HG03432 (cell line): ENCODE measurements around the gene GIGYF1.
"Not testable (repeated sequence)": the region's sequence is repeated elsewhere in the genome, so short reads cannot be mapped to it uniquely, and the experiment has no call there.

Source experiments
- ATAC-seq: cut with Tn5 transposase; IDR thresholded peaks from one replicate; pipeline ENCODE4 v1.9.1; 2021; ENCODE audit warnings: mild to moderate bottlenecking, moderate library complexity; ENCODE audit not compliant: unreplicated experiment

Gene GIGYF1

DNA sequence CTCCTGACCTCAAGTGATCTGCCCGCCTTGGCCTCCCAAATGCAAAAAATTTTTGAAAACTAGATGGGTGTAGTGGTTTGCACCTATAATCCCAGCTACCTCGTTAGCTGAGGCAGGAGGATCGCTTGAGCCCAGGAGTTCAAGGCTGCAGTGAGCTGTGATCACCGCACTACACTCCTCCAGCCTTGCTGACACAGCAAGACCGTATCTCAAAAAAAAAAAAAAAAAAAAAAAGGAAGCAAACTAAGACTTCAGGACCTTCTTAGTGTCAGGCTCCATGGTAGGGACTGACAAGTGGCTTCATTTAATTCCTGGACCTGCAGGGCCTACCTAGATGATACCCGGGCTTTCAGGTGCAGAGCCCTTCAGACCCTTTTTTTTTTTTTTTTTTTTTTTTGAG is 14.3 kb upstream of the GIGYF1 start:
- no peak for ATAC-seq

DNA sequence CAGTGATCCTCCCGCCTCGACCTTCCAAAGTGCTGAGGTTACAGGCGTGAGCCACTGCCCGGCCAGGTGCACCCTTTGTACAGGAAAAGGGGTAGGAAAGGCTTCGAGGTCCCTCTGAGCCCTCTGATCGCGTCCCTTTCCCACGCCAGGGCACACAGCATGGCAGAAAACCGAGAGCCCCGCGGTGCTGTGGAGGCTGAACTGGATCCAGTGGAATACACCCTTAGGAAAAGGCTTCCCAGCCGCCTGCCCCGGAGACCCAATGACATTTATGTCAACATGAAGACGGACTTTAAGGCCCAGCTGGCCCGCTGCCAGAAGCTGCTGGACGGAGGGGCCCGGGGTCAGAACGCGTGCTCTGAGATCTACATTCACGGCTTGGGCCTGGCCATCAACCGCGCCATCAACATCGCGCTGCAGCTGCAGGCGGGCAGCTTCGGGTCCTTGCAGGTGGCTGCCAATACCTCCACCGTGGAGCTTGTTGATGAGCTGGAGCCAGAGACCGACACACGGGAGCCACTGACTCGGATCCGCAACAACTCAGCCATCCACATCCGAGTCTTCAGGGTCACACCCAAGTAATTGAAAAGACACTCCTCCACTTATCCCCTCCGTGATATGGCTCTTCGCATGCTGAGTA is 12.7 kb upstream of the GIGYF1 start:
- ATAC-seq: no peak

DNA sequence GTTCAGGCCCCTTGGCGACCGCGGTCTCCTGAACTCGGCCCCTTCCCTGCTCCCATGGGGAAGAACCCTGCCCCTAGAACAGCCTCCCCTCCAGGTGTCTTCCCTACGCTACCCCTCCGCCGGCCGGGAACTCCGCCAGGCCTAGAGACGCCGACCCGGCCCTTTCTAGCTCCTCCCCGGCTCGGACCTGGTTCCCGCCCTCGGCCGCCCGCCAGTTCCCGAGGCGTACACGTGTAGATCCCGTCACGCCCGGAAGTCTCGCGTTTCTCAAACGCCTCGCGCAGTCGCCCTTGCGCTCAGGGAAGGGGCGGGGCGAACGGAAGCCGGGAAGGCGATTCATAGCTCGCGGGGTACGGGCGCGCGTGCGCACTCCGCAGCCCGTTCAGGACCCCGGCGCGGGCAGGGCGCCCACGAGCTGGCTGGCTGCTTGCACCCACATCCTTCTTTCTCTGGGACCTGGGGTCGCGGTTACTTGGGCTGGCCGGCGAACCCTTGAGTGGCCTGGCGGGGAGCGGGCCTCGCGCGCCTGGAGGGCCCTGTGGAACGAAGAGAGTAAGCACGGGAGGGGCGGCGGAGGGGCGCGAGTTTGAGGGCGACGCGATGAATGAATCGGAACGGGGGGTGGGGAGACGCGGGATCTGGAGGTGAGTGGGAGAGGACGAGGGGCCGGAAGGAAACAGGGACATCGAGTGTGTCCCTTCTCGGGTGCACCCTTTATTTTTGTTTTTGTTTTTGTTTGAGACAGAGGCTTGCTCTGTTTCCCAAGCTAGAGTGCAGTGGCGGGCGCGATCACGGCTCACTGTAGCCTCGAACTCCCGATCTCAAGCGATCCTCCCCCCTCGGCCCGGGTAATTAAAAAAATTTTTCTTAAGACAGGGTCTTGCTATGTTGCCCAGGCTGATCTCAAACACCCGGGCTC is 12.0 kb upstream of the GIGYF1 start, which contains the start of gene POP7:
TSS of gene POP7 (plus strand) at position 369 of the 919 bp plus-strand sequence. CDS start 710 bp downstream, outside the sequence.
- ATAC-seq: peak; percentile 89

DNA sequence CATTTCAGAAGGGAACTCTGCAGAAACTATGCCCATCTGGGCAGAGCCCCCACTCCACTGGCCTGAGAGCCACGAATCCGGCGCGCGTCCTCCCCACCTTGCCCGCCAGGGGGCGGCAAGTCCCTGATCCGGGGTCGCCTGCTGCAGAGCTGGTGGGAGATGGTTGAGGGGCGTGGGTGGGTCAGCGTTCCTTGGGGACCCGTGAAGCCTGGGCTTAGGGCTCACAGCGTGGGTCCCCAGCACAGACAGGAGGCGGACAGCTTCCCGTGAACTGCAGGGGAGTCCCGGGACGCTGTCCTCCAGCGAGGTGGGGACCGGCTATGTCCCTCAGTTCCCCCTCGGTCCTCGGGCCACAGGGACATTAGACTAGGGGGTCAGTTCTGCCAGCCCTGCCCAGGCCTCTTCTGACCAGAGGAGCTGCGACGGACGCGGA is 11.3 kb upstream of the GIGYF1 start:
- ATAC-seq: peak; percentile 66

DNA sequence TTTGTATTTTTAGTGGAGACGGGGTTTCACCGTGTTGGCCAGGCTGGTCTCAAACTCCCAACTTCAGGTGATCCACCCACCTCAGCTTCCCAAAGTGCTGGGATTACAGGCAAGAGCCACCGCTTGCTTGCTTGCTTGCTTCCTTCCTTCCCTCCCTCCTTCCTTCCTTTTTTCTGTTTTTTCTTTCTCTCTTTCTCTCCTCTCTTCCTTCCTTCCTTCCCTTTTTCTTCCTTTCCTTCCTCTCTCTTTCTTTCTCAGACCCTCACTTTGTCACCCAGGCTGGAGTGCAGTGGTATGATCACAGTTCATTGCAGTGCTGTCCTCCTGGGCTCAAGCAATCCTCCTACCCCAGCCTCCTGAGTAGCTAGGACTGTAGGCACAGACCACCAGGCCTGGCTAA is 7.0 kb upstream of the GIGYF1 start:
- not testable (repeated sequence) for ATAC-seq

DNA sequence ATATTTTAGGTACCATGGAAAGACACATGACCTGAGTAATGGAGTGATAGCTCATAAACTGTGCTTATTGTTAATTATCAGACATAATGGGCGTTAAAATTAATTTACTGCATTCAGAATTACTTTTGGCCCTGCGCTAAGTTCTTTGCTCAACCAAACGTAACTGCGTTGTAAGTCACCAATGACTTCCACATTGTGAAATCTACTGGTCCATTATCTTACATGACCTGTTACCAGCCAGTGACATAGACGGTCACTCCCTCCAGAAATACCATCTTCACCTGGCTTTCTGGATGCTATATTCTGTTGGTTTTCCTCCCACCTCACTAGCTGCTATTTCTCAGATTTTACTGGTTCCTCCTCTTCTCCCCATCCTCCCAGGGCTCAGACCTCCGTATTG is 5.0 kb upstream of the GIGYF1 start:
- ATAC-seq: no peak

DNA sequence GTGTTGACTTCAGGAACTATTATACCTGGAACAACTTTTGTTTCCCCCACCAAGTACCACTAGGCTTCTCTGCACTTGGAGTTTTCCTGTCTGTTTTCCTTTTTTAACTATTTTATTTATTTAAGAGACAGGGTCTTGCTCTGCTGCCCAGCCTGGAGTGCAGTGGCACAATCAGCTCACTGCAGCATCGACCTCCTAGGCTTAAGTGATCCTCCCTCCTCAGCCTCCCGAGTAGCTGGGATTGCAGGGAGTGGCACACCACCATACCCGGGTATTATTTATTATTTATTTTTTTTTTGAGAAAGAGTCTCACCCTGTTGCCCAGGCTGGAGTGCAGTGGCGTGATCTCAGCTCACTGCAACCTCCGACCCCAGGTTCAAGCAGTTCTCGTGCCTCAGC is 2.1 kb upstream of the GIGYF1 start:
- no peak for ATAC-seq

DNA sequence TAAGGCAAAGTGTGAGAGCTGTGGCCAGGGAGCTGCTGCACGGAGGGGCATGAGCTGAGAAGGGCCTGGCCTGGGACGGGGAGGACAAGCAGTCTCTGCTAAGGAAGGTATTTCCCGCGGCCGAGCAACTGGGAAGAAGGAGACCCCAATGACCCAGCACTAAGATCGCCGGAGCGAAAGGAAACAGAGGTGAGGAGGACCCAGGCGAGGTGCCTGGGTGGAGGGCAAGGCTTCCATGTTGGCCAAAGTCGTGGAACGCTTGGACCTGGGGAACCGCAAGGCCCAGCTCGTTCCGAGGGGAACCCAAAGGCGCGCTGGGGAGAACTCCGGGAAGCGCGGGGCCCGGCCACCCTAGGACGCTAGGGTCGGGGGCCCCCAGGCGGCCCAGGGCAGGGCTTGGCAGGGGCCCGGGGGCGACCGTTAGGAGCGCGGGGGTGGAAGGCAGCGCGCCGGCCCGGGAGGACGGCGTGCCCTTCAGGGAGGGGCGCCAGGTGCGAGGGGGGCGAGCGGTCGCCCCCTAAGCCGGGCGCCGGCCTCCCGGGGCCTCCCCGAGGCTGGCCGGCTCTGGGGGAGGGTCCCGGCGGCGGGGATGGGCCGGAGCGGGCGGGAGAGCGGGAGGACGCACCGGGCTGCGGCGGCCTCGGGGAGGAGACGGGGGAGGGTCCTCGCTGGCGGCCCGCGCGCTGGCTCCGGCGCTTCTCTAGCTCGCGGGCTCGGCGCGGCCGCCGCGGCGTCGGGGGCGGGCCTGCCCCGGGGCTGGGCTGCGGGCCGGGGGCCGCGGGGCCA is 545 bp downstream of the GIGYF1 start:
- peak; percentile 32 for ATAC-seq

DNA sequence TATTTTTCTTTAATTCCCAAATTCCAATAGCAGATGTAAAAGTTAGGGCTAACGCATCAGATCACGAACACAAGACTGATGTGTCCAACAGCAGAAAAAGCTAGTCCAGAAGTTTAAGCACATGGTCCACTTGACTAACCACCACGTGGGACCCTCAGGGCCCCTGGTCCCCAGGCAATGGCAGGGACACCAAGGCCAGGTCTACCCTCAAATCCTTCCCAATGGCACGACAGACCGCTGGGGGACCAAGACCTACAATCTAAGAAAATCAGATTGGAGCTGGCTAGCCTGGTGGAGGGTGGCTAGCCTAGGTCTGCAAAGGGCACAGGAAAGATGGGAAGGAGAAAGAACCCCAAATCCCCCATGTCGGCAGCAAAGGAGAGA is 1.5 kb downstream of the GIGYF1 start:
- ATAC-seq: no peak

DNA sequence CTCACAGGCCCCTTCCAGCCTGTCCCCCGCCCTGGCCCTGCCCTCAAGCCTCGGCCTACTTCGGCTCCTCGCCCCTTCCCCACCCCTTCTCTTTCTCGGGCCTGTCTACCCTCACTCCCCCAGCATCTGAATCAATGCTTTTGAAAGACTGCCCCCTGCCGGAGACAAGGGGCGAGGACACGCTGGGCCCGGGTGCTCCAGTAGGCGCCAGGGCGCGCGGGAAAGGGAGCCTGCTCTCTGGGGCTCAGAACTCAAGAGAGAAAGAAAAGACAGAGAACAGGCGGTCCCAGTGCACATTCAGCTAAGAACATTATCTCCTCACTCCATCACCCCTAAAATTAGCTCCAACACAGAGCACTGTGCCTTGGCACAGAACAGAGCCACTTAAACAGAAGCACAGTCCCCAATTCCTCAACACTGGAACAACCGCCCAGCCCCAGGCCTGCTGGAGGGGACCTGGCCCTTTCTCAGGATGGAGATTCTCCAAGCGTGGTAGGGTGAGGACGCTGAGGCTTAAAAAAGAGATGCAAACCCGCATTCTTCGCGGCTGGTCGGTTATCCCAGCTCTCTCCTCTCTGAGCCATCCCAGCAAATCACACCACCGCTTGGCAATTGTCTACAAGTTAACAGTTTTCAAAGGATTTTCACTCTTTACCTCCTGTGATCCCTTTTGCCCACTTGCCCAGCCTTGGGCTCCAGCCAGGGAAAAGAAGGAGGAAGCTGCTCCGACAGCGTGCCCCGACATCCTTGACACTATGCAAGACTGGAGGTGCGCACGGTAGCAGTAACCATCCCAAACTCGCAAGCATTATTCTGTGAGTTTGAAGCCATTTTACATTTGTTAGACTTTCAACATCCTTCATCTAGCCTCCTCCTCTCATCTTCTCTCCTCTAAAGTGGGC is 2.1 kb downstream of the GIGYF1 start:
- ATAC-seq: no peak

DNA sequence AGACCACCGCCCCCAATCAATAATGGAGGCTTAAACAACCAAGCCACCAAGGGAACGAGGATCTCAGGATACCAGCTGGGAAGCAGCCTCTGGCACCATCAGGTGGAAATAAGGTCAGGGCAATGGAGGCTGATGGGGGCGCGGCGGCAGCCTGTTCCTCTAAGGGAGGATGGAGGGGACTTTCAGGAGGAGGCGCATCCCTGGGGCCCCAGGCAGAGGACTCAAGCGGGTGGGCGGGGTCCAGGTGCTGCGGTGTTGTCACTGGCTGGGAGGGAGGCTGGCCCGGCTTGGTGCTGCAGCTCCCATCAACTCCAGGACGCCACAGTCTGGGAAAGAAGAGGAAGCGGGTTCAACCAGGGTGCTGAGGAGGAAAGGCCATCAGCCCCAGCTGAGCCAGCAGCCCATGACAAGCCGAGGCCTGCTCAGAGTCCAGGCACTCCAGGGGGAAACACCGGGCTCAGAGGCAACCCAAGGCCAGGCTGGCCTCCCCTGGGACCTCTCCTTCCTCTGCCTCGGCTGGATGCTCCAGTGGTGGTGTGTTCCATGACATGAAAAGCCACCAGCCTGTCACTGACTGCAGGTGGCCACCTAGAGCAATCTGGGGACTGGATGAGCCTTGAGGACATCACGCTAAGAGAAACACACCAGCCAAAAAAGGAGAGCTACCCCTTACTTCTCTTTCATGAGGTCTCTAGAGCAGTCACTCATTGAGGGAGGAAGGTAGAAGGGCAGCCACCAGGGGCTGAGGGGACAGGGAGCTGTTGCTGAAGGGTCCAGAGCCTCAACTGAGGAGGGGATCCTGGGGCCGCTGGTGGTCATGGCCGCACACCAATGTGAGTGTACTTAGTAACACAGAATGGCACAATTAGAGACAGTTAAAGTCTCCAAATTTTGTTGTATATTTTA is 4.6 kb downstream of the GIGYF1 start:
- ATAC-seq: no peak

DNA sequence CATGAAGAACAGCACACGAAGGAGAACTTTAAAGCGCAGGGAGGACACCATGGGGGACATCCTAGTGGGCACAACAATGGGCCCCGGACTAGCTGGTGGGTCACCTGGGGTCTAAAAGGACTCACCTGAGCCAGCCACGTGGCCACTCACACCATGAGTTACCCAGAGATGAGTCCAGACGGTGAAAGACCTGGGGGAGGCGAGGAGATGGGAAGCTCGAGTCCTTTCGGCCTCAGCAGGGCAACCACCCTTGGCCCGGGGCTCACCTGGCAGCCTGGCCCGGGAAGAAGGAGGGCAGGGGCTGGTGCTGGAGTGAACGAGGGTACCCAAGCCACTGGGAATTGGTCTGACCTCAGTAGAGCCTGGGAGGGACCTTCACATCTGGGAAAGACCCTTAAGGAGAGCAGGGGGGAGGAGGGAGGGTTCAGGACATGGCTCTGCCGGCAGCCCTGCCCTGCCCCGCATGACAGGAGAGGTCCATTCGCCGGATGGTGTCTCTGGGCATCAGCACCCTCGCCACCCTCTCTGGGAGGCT is 5.7 kb downstream of the GIGYF1 start:
- no peak for ATAC-seq

DNA sequence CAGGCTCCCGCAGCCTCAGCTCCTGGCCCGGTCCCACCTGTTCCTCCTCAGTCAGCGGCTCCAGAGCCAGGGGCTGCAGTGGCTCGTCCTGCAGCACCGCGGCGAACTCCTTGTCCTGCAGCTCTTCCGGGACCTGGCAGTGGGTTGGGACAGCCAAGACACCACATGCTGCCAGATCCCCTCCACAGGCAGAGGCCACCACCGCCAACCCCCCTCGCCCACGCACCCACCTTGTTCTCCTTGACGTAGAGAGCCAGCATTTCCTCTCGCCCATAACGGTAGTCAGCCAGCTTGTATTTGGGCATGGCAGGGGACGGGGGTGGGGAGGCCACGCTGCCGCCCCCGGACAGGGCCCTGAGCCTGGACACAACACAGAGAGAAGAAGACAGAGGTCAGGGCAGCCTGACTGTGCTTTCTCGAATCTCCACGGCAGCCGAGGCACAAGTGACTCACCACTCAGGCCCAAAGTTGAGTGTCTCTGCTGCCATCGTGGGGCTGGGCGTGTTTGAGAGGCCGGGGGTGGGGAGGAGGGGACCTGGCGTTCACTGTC is 6.2 kb downstream of the GIGYF1 start:
- ATAC-seq: no peak

DNA sequence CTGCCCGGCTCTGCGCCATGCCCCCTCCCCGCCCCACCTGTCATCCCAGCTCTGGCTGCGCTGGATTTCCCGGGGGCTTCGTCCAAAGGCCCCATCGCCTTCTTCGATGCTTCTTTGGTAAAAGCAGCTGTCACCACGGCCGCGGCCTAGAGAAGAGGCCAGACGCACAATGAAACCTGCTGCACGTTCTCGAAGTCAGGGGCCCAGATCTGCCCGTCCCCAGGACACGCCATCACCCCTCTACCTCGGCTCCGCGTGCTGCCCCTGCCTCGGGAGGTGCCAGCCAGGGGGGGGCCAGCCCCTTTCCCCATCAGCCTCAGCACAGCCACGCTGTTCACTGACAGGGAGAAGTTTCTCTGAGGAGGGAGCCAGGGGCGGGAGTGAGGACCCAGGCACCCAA is 6.8 kb downstream of the GIGYF1 start:
- ATAC-seq: no peak

DNA sequence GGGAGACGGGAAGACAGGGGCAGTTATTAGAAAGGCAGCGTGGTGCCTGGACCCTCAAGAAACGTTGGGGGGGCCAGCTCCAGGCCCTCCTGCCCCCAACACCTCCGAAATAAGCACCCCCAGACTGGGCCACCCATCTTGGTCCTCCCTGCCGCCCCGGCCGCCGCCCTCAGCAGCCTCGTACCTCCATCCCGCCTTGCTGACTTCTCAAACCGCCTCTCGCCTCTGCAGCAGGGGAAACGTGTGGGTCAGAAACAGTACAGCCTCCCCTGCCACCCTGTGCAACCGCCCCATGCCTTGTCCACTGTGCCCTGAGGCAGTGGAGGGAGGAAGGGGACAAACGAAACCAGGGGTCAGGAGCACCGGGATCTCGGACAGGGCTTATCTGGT is 7.2 kb downstream of the GIGYF1 start:
- no peak for ATAC-seq

DNA sequence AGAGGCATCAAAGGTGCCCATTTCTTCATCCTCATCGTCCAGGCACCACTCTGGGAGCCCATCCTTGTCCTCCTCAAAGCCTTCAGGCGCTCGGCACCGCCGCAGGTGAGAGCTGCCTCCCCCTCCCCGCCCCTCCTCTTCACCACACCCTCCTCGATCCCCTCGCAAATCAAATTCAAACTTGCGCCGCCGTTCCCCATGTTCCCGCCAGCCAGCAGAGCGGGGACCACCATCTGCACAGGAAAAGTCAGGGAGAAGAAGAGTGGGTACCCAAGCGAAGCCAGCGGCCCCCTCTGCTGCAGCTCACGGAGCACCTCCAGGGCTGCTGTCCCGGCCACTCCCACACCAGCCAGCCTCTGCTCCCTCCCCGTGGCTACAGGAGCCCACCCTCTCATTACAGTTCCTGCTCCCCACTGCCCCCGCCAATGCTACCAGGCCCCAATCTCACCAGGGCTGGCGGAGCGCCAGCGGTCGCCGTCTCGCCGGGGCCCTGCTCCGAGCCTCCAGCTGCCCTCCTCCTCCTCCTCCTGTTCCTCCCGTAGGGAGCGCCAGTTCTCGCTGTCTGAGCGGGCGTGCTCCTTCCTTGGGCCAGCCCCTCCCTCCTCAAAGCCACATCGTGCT is 7.7 kb downstream of the GIGYF1 start:
- ATAC-seq: no peak

DNA sequence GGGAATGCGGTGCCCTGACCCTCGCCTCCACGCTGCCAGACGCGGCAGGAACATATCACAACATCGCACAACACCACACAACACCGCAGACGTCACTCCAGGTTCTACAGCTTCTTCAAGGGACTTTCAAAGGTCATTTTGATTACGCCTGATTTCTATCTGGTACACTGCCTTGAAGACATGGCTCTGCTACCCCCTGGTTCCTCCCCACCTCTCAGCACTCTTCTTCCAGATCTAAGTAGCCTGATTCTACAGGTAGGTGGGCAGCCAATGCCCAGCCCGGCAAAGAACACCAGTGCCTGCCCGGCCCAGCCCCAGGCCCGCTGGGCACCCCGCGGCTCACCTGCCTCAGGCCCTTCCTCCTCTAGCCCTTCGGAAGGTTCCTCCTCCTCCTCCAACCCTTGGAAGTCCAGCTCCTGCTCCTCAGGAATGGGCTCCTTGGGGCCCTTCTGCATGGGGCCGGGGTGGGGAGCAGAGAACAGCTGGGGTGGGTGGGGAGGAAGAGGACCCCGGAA is 8.4 kb downstream of the GIGYF1 start:
- ATAC-seq: no peak

DNA sequence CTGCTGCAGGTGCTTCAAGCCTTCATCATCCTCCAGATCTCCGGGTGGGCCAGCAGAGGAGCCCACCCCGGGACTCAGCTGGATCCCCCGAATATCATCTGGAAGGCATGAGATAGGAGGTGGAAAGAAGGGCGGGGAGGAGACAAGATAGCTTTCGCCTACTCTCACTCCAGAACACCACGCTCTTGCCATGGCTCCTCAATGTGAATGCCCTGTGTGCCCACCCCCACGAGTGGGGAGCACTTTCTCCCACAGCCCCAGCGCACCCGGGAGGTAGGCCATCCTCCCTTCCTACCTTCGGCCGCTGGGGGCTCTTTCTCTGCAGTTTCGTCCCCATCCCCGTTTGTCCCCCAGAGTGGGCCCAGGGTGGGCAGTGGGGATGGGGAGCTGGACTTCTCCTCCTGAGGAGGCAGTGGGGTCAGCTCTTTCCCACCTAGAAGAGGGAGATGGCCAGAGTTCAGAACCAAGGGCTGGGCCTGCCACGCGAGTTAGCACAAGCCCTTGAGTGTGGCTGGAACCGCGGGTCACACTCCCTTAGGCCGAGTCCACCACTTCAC is 8.9 kb downstream of the GIGYF1 start:
- ATAC-seq: no peak
